Stimulated activated CD8-positive, alpha-beta memory T cell treated with anti-CD3 and anti-CD28 coated beads, Interleukin-4, amount 100 ng/mL, for 24 hours (primary cell): ENCODE measurements around the gene DENND1A.

ENCODE experiments used
- DNase-seq: peaks from one replicate; pipeline ENCODE4 v3.0.0-alpha.2; 2020; ENCODE audit warnings: low read depth

DENND1A gene

DNA sequence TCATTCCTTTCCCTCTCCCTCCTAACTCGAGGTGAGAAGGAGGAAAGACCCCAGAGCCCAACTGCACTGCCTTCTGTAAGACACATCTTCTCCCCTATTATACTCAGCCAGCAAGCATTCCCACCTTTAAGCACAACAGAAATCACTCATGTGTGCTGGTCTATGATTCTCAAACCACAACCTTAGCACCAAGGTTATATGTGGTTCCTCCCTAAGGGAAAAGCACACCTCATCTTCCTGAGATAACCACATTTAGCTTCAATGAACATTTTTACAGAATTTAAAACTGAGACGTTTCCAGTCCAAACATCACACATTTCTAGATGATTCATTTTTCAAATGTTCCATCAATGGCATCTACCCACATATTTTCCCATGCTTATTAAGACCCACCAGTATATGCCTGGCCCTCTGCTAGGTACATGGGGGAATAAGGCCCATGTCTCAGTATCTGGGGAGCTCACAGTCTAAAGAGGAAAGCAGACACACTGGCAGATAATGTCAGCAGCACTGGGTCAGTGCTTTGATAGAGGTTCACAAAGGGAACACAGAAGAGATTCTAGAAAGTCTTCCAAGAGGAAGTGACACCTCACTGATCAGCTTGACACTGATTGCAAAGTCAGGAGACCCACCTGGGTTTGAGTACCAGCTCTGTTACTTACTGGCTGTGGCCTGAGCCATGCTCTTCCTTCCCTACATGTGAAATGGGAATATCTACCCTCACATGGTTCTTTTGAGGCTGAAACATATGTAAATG is 245.4 kb downstream of the DENND1A start:
- no peak for DNase-seq

GRCh38 chr9:123682746-123683145 is 247.2 kb downstream of the DENND1A start:
- DNase-seq: no peak

- DNase-seq: no peak
Observed at GRCh38 chr9:123680352-123680751, 249.6 kb downstream of the DENND1A start.

- DNase-seq: no peak
Observed at GRCh38 chr9:123679330-123679987, 250.5 kb downstream of the DENND1A start.

- DNase-seq: no peak
Observed at GRCh38 chr9:123678878-123679329, 251.0 kb downstream of the DENND1A start.

DNA sequence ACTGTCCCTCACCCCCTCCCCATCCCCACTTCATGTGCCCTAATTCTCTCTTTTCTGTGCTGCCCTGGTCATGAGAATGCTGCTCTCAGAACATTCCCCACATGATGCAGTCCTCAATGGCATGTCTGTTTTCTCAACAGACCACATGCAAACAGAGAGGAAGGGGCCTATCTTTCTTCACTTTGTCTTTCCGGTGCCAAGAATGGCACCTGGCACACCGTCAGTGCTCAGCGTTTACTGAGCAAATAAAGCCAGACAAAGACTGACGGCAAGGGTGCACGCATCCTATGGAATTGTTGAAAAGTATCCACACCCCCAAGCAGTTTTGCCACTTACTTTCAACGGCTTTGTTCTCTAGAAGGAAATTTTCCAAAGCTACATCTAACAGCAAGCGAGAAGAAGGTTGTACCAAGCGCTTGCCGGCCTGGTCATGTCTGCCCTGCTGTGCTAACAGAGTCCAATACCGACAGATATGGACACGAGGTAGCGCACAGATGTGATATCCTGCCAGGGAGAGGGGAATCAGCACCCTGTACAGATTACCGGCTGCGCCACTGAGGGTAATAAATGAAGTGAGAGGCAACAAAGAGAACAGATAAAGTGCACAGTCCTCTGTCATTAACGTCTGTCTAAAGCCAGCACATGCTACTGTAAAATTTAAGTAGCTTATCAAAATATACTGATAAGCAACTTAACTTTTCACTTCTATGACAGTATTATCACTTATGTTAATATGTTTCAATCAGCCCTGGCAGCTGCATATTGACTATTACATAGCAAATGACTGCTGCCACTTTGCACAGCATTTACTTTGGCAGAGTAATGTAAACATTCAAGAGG is 251.7 kb downstream of the DENND1A start:
- no peak for DNase-seq

- DNase-seq: no peak
Observed at GRCh38 chr9:123676869-123677268, 253.1 kb downstream of the DENND1A start.

DNA sequence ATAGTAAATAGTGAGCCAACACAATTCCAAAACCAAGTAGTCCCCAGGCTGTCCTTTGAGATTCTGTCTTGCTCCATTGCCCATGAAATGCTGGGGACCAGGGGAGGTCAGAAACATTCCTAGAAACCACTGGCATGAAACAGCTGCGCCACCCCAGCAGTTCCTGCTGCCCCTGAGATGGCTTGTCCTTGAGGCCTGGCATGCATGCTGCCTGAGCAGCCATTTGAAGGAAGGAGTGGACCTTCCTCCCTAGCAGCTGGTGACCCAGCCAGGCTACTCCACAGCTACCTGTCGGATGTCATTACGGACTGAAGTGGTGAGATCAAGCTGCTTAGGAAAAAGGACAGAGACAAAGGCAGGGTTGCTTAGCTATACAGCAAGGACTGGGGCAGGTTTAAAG is 260.6 kb downstream of the DENND1A start:
- DNase-seq: no peak

GRCh38 chr9:123663529-123663928 is 266.4 kb downstream of the DENND1A start:
- no peak for DNase-seq

GRCh38 chr9:123662057-123662776 is 267.7 kb downstream of the DENND1A start:
- DNase-seq: no peak

- DNase-seq: no peak
Observed at GRCh38 chr9:123660691-123661466, 269.0 kb downstream of the DENND1A start.

- DNase-seq: no peak
Observed at GRCh38 chr9:123659358-123659757, 270.6 kb downstream of the DENND1A start.

GRCh38 chr9:123658792-123659191 is 271.1 kb downstream of the DENND1A start:
- no peak for DNase-seq

DNA sequence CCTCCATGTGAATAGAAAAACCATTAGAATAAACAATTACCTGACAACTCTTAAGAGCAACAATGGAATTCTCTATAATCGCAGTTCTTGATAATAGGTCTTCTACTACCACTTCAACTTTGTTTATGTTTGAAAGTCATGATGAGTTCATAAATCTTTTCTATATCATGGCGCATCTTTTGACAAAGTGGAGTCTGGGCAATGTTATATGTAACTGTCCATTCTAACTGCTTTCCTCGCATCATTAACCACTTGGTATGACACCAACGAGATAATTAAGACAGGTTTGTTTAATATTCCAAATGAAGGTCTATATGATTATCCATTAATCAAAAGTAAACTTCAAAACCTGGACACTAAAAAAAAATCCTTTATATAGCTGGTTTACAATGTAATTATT is 272.0 kb downstream of the DENND1A start:
- no peak for DNase-seq

- DNase-seq: no peak
Observed at GRCh38 chr9:123657099-123657498, 272.8 kb downstream of the DENND1A start.

DNA sequence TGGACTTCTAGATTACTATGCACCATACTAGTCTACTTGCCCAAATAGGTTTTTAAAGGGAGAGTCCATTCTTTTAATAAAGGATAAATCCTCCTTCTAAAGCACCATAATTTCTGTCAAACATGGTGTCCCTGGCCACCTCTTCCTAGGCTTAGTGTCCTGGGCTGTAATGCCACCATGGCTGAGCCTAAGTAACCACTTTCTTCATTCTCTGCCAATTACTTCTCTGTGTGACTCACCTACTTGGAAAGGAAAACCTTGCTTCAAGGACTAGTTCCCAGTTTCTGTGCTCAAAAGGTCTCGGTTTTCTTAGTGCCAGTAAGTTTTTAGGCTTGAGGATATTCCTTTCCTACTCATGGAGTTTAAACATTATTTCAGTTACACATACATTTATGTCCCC is 273.4 kb downstream of the DENND1A start:
- no peak for DNase-seq

DNA sequence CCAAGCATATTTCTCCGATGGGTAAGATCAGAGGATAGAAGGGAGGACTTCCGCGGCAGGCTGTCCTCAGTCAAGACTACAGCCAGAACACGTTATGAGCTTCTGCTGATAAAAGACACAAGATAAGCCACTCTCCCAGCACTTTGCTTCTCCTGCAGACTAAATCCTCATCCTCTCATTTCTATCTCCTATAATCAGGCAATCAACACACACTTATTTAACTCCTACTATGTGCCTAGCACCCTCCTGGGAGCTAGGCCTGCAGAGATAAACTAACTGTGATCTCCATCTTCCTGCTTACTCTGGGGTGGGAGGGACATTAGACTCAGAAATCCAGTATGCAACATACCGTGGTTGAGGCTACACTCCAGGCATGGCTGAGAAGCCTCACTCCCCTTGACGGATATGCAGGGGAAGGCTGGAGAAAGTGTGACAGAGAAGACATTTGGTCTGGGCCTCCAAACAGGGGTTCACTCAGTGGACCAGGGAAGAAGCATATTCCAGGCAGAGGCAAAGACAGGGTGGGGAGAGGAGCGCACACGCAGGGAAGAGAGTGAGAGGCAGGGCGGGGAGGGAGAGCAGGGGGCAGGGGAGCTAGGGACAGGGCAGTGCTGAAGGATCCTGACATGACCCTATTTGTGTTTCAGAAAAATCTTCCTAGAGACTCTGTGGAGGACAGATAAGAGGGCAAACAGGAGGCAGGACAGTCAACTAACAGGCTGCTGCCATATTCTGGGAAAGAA is 274.1 kb downstream of the DENND1A start:
- no peak for DNase-seq

GRCh38 chr9:123654994-123655637 is 274.8 kb downstream of the DENND1A start:
- no peak for DNase-seq

- DNase-seq: no peak
Observed at GRCh38 chr9:123654218-123654993, 275.5 kb downstream of the DENND1A start.
